ENCODE data around the gene C2CD4C.
"Not testable (repeated sequence)": the region's sequence is repeated elsewhere in the genome, so short reads cannot be mapped to it uniquely, and the experiment has no call there.

The C2CD4C gene, protein sequence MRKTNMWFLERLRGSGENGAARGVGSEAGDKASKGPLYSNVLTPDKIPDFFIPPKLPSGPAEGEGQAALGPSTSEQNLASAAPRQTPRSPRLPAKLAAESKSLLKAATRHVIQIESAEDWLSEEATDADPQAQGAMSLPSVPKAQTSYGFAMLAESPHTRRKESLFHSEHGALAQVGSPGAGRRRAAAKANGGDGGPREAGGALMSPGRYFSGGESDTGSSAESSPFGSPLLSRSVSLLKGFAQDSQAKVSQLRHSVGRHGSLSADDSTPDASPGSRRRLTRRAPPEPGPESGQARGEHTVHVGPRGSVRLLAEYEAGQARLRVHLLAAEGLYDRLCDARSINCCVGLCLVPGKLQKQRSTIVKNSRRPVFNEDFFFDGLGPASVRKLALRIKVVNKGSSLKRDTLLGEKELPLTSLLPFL

DNA sequence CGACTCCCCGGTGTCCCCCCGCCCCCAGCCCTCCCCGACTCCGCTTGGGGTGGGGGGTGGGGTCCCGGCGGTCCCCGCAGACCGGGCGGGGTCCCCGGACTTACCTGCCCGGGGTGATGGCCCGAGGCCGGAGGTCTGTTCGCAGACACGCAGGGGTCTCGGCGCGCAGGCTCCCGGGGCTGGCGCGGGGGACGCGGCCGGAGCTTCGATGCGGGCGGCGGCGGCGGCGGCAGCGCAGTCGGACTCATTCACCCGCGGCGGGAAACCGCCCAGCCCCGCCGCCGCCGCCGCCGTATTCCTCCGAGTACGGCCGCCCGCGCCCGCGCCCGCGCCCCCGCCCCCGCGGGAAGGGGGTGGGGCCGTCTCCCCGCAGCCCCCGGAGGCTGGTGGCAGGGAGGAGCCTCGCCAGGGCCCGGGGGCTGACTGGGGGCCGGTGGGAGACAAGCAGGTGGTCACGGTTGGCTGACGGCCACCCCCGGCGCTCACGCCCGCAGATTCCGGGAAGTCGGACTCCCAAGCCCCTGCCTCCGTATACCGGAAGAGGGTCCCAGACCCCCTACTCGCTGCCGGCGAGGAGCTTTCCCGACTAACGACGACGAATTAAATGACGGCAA, at the start of gene C2CD4C:
Gene C2CD4C, minus strand, starts transcription at position 246 of the 614 bp plus-strand sequence. CDS start 786 bp downstream, outside the sequence.
- DNase-seq: peak; percentile 38

DNA sequence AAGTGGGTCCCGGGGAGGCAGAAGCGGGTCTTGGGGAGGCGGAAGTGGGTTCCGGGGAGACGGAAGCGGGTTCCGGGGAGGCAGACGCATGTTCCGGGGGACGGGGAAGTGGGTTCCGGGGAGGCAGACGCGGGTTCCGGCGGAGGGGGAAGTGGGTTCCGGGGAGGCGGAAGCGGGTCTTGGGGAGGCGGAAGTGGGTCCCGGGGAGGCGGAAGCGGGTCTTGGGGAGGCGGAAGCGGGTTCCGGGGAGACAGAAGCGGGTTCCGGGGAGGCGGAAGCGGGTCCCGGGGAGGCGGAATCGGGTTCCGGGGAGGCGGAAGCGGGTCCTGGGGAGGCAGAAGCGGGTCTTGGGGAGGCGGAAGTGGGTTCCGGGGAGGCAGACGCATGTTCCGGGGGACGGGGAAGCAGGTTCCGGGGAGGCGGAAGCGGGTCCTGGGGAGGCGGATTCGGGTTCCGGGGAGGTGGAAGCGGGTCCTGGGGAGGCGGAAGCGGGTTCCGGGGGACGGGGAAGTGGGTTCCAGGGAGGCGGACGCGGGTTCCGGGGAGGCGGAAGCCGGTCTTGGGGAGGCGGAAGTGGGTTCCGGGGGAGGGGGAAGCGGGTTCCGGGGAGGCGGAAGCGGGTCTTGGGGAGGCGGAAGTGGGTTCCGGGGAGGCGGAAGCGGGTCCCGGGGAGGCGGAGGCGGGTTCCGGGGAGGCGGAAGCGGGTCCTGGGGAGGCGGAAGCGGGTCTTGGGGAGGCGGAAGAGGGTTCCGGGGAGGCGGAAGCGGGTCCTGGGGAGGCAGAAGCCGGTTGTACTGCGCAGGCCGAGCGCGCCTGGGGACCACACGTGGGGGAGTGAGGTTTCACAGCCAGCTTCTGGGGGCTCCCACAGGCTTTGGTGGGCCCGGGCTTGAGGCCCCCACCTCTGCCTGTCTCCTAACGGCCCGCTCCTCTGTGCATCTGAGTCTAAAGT, 49.4 kb upstream of the C2CD4C start:
- DNase-seq: no peak

DNA sequence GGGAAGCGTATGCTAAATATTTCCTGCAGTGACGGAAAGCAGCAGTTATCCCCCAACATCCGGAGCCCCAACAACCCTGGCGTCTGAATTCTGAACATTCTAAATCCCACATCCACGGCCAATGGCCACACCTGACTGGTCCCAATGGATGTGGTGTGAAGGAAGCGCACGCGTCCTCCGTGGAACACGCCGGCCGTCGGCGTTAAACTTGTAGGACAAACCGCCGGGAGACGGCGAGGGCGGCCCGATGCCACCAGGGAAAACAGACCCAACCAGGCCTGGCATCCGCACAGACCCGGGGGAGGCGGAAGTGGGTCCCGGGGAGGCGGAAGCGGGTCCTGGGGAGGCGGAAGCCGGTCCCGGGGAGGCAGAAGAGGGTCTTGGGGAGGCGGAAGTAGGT, 48.7 kb upstream of the C2CD4C start:
- DNase-seq: no peak

DNA sequence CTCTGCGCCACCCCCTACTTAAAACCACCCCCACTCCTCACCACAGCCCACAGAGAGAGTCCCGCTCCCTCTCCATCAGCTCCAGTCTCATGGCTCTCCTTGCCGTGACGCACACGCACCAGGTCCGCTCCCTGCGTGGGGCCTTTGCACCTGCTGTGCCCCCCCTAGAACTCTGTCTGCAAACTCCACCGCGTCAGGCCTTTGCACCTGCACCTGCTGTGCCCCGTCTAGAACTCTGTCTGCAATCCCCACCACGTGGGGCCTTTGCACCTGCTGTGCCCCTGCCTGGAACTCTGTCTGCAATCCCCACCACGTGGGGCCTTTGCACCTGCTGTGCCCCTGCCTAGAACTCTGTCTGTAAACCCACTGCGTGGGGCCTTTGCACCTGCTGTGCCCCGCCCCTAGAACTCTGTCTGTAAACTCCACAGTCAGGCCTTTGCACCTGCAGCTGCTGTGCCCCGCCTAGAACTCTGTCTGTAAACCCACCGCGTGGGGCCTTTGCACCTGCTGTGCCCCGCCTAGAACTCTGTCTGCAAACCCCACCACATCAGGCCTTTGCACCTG, 47.7 kb upstream of the C2CD4C start:
- no peak for DNase-seq

DNA sequence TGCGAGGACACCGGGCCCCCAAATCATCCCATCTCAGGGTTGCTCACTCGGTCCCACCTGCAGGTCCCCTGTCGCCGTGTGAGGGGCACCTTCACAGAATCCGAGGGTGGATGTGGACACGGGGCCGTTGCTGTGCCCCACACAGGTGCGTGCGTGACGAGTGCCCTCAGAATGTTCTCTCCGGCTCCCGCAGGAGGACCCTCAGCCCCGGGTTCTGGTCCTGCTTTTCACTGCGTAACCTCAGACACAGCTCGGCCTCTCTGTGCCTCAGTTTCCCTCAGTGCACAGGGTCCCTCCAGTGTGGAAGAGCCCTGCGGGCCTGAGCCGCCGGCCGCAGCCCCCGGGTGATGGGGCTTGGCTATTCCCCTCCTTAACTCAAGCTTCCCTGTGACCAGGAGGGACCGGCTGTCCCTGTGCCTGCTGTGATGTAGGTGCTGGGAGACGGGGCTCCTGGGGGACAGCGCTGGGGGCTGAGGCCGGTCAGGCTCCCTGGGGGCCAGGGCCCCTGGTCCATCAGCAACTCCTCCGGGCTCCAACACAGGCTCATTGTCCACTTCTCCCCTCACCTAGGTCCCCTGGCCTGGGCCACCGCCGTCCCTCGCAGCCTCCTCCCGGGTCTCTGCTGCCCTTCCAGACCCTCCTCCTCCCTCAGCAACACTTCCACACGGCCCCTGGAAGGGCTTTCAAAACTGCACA, 47.1 kb upstream of the C2CD4C start:
- no peak for DNase-seq

DNA sequence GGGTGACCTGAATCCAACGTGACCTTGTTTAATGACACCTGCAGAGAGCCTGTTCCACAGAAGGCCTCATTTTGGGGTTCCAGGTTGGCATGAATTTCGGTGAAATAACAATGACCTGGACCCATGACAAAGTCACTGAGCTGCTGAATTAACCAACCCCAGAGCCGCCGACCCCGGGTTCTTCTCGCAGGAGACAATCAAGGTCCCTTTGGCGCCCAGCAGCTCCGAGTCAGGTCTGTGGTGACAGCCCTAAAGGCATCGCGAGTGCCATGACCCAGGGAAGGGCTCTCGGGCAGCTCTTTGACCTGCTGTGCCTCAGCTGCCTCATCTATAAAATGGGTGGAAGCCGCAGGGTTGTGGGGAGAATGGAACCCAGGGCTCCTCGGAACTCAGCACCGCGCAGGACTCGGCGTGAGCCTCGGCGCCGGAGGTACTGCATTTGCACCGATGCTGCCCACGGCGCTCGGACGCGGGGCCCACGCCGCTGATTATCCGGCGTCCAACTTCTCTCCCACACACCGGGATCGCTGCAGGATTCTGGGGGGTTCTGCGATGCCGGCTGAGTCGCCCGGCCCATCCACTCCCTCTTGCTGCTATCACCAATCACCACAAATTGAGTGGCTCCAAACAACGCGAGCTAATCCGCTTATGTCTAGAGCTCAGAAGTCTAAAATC, 46.2 kb upstream of the C2CD4C start:
- no peak for DNase-seq

DNA sequence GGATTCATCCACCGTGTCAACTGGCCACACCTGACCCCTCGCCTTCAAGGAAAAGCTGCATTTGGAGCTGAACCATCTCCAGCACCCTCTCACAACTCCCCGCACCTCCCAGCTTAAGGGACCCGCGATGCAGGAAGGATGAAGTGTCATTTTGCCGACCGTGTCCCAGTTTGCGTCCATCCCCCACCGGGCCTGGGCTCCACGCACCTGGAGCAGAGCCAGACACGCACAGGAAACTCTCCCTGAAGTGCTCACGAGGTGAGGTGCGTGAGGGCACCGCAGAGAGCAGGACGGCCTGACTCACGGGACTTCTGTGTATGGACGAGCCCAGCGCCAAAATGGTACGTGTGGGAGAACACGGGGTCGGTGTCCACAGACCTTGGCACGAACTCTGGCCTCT, 44.7 kb upstream of the C2CD4C start:
- DNase-seq: no peak

DNA sequence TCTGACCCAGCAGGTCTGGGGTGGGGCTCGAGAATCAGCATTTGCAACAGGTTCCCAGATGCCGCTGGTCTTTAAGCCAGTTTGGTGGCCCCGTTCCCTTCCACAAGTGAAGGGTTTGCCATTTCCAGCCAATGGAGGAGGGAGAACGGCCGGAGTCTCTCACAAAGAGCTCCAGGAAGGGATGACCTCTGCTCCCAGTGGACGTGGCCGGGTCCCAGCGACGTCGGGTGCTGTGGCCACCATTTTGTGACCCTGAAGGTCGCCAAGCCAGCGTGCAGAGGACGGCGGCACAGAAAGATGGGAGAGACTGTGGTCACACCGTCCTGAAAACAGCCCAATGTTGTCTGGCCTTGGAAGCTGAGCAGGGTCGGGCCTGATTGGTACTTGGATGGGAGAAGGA, 43.9 kb upstream of the C2CD4C start:
- DNase-seq: no peak

DNA sequence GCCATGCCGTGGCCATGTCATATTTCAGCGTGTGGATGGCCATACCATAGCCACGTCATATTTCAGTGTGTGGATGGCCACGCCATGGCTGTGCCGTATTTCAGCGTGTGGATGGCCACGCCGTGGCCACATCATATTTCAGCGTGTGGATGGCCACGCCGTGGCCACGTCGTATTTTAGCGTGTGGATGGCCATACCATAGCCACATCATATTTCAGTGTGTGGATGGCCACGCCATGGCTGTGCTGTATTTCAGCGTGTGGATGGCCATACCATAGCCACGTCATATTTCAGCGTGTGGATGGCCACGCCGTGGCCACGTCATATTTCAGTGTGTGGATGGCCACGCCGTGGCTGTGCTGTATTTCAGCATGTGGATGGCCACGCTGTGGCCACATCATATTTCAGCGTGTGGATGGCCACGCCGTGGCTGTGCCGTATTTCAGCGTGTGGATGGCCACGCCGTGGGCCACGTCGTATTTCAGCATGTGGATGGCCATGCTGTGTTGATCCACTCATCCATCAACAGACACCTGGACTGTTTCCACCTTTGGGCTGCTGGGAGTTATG, 42.0 kb upstream of the C2CD4C start:
- not testable (repeated sequence) for DNase-seq

DNA sequence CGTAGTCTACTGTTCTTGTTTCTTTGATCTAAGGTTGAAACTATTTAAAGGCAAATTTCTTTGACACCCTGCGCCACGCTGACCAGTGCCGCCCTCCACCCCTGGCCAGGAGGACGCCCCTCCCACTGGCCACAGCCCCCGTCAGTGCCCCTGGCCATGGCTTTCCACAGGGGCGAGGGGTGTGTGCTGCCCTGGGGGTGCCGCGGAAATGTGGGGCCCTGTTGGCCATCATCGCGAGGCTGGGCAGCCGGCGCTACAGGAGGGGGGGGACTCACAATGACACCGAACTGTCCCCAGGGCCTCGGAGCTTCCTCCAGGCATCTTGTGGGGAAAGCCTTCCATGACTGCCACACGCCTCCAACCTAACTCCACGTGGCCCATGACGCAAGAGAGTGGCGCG, 41.0 kb upstream of the C2CD4C start:
- no peak for DNase-seq

DNA sequence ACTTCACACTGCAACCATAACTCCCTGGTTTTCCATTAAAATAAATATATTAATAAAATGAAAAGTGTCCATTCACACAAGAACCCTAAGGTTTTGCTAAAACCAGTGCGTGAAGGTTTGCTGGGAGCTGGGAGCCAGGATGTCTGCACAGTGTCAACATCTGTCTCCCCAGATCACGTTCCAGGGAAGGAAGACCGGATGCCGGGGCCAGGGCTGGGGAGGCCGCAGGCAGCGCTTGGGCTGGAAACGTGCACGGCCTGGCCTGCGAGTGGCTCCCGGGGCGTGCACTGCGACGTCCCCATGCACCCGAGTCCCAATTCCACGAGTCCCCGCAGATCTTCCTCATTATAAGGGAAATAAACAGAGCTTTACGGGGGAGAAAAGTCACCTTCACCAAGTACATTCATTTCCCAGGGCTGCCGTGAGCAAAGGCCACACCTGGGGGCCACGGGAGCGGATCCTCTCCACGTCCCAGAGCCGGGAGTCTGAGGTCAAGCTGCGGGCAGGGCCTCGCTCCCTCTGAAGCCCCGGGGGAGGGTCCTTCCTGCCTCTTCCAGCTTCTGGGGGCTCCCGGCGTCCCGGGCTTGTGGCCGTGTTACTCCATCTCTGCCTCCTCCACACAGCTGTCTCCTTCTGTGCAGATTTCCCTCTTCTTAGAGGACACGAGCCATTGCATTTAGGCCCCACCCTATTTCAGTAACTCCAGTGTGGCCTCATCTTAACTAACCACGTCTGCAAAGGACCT, 39.0 kb upstream of the C2CD4C start:
- DNase-seq: no peak

DNA sequence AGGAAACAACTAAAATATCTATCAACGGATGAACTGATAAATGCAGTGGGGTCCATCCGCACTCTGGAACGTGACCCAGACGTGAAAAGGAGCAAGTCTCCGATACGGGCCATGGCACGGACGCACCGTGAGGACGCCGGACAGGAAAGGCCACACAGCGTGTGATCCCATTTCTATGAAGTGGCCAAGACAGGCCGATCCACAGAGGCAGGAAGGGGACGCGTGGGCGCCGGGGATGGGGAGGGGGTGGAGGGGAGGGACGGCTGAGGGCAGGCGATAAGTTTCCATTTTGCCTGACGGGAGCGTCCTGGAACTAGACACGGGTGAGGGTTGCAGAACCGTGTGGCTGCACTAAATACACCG, 38.1 kb upstream of the C2CD4C start:
- DNase-seq: no peak

DNA sequence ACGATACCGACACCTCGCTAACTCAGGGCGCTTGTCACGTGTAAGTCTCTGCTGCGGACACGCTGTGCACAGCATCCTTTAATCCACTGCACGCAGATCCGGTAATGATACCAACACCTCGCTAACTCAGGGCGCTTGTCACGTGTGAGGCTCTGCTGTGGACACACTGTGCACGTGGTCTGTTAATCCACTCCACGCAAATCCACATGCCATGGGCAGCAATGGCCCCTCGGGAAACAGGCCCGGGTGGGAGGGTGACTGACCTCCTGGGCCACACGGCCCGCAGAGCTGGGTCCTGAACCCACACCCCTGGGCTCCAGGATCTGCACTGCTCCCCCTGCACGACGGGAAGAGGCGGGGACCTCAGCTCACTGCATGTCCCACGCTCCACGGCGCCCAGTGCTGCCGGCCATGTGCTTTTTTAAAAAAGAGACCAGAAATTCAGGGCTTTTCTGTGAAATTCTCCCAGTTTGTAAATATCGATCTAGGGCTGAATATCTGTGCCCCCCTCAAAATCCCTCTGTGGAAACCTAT, 35.8 kb upstream of the C2CD4C start:
- no peak for DNase-seq

DNA sequence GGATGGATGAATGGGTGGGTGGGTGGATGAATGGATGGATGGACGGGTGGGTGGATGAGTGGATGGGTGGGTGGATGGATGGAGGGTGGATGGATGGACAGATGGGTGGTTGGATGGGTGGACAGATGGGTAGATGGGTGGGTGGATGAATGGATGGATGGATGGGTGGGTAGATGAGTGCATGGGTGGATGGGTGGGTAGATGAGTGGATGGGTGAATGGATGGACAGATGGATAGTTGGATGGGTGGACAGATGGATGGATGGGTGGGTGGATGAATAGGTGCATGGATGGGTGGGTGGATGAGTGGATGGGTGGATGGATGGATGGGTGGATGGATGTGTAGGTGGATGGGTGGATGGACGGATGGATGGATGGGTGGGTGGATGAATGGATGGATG, 34.1 kb upstream of the C2CD4C start:
- no peak for DNase-seq

DNA sequence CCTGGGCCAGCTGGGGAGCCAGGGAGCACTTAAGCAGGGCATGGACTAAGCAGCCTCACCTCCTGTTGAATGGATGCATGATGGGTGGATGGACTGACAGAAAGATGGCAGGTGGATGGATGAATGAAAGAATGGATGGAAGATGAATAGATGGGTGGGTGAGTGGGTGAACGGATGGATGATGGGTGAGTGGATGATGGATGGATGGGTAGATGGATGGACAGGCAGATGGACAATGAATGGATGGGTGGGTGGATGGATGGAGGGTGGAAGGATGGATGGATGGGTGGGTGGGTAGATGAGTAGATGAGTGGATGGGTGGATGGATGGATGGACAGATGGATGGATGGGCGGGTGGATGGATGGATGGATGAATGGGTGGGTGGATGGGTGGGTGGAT, 33.1 kb upstream of the C2CD4C start:
- no peak for DNase-seq

DNA sequence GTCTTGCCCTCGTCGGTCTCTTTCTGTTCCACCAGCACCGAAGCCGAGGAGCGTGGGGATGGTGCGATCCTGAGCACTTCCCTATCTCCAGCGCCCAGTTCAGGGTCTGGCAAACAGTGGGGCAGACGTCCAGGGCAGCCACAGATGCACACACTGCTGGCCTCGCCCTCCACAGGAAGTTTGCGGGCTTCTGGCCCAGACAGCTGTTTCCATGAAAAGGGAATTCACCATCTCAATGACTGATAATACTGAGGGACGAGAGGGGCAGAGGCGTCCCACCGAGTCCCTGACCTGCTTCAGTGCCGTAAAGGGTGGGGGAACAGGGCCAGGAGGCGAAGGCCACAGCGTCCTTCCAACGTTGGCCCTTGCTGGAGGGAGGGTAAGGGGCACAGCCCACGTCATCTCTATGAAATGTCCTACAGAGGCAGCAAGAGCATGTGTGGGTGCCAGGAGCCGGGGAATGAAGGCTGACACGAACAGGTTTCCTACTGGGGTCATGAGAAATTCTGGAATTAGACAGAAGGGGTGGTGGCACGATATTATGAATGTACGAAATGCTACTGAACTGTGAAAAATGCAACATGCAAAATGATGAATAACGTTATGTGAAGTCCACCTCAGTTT, 32.4 kb upstream of the C2CD4C start:
- no peak for DNase-seq

DNA sequence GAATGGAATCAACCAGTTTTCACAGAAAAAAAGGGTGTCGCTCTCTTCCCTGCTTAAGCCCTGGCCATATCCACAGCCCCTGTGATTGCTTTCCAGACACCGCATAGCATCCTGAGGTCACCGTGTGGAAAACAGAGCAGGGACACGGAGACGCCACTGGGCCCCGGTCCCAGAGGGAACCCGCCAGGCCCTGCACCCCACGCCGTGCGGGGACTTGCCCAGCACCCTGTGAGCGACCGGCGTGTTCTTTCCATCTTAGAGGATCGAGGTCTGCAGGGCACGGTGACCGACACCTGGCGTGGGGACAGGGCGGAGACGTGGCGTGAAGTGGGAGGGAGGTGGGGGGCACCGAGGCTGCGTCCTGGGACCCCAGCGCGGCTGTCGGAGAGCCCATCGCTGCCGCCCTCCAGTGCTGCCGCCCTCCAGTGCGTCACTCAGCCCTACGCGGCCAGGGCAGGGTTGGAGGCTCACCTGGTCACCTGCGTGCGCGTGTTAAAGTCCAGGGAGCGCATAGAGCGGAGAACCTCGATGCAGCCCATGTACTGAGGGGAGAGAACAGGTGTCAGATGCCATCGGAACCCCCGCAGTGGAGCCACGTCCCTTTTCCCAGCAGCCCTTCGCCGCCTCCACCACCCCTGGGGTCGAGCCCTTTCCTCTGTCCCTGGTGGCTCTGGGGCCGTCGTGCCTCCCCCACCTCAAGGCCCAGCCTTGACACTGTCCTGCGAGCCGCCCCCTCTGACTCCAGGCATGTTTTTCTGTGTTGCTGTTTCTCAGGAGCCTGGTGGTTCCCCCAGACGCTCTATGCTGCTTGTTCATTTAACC, 31.7 kb upstream of the C2CD4C start:
- DNase-seq: no peak

DNA sequence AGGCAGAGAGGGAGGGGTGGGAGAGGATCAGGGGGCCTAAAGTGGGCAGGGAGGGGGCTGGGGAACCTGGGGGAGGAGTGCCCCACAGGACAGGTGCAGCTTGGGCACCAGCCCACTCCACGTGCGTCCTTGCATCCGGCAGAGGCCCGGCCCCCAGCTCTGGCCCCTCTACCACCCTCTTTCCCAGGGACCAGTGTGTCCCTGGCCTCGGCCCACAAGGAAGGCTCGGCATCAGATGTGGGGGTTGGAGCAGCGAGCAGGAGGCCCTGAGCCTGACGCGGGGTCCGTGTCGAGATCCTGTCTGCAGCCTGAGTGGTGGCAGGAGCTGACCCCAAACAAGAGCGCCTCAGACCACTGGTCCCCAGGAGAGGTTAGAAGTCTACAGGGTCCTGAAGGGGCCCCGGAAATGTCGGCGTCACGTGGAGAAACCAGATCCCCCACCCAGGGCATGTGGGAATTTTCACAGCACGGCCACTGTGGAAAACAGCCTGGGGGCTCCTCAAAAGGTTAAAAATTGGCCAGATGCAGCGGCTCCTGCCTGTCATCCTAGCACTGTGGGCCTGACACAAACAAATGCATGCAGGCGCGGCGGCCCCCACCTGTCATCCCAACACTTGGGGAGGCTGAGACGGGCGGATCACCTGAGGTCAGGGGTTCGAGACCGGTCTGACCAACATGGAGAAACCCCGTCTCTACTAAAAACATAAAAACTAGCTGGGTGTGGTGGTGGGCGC, 30.4 kb upstream of the C2CD4C start:
- DNase-seq: no peak
